ENCODE data around the gene PHLPP1. TPM values are rescaled to one million over a fixed set of nuclear protein-coding genes. Genes with fewer than 3 reads are reported as not detected.

Gene PHLPP1
- total RNA-seq, 1 experiment from 2014 or later: 39.9 TPM

- Mint-ChIP-seq H3K27me3 (ENCODE audit: low read depth) (no peaks in the 10 kb centered on the region), H3K9me3 (no peaks in the 10 kb centered on the region)
- no peak overlapping the region for H3T11ph ChIP-seq (ENCODE audit: low read length)
Measured at GRCh38 chr18:62827397-62827796, 112.1 kb downstream of the PHLPP1 start.

More at GRCh38 chr18:62827397-62827796, 112.1 kb downstream of the PHLPP1 start:
- H3K27me3 ChIP-seq (ENCODE audit: insufficient read depth, low read length): no peaks in the 10 kb centered on the region
- H2BK120ac ChIP-seq (ENCODE audit: low read depth, low read length, poor library complexity, severe bottlenecking): no peak overlapping the region
- no peaks in the 10 kb centered on the region for H3K23me2 ChIP-seq (ENCODE audit: insufficient read length, low read depth, low read length, poor library complexity, severe bottlenecking)
- no peak overlapping the region for H3K23ac ChIP-seq (ENCODE audit: insufficient read length, low read depth, low read length)
- Mint-ChIP-seq H3K27ac (peak overlapping the region; percentile 2 to 88 (median 59); a peak in 5 of 7 replicates), H3K36me3 (ENCODE audit: insufficient read depth in 1 of 3, low read depth in 3 of 3) (peaks cover 10 to 12% (median 11%) of the 10 kb centered on the region in 3 experiments), H3K4me3 (no peak overlapping the region), H3K4me1 (peaks cover 39 to 45% of the 10 kb centered on the region in 2 experiments)
- no peak overlapping the region for H4K91ac ChIP-seq (ENCODE audit: insufficient read length, low read depth, low read length)
- H2AFZ ChIP-seq (ENCODE audit: low read length): no peak overlapping the region
- no peak overlapping the region for H4K5ac ChIP-seq (ENCODE audit: insufficient read length, low read depth, low read length)
- no peak overlapping the region for H3K14ac ChIP-seq (ENCODE audit: insufficient read depth, low read length)
- no peak overlapping the region for H3K4me2 ChIP-seq (ENCODE audit: insufficient read depth, insufficient read length, low read length)
- H3K56ac ChIP-seq (ENCODE audit: insufficient read length, low read depth, low read length): no peak overlapping the region
- H2BK5ac ChIP-seq (ENCODE audit: insufficient read length, low read length): no peak overlapping the region
- H2BK20ac ChIP-seq (ENCODE audit: low read depth, low read length, poor library complexity, severe bottlenecking): no peak overlapping the region
- no peaks in the 10 kb centered on the region for H3K9me3 ChIP-seq (ENCODE audit: control insufficient read depth, low read depth, low read length)
- H3K18ac ChIP-seq (ENCODE audit: insufficient read length, low read depth, low read length): no peak overlapping the region
- no peak for TF ChIP-seq CTCF (conservative IDR thresholded peaks at IDR 0.05)
- H2AK5ac ChIP-seq (ENCODE audit: insufficient read length, low read length): no peak overlapping the region
- no peak overlapping the region for H2BK12ac ChIP-seq (ENCODE audit: insufficient read length, low read depth, low read length)
- no peak overlapping the region for H2BK15ac ChIP-seq (ENCODE audit: low read depth, low read length)
- H4K20me1 ChIP-seq (ENCODE audit: control insufficient read depth, insufficient read depth, insufficient read length): no peaks in the 10 kb centered on the region
- no peaks in the 10 kb centered on the region; the same call in 1 of the 2 replicates for H3K4me1 ChIP-seq (ENCODE audit: insufficient read depth, low read length)
- peaks cover 16% of the 10 kb centered on the region; the same call in 1 of the 2 replicates for H3K79me2 ChIP-seq (ENCODE audit: insufficient read depth, low read length)
- no peaks in the 10 kb centered on the region for H3K79me1 ChIP-seq (ENCODE audit: insufficient read depth, low read depth, low read length, poor library complexity, severe bottlenecking)
- no peak overlapping the region for H4K8ac ChIP-seq (replicated peaks; ENCODE audit: insufficient read length, low read depth, low read length)
- no peak overlapping the region for H3K4ac ChIP-seq (ENCODE audit: low read depth, low read length)
- DNase-seq: no peak
- no peak overlapping the region for H3K9ac ChIP-seq (ENCODE audit: extremely low read depth, insufficient read length, low read length)
- H3K27ac ChIP-seq (ENCODE audit: insufficient read length, low read depth, low read length): no peak overlapping the region

Measured in H9 (cell line).